WTC11 (cell line): Measurements from ENCODE around the gene BANK1.

Experiments used
- ATF3 ChIP-seq: sonication (generic); formaldehyde crosslinking; conservative IDR thresholded peaks from 2 replicates; pipeline ENCODE4 v1.8.1; 2022; ENCODE audit warnings: mild to moderate bottlenecking, missing genetic modification reagents
- FOXP1 ChIP-seq: sonication (generic); formaldehyde crosslinking; IDR thresholded peaks from 2 replicates; pipeline ENCODE4 v1.8.0; 2022; ENCODE audit warnings: missing genetic modification reagents, mild to moderate bottlenecking, moderate library complexity, borderline replicate concordance
- MYBL2 ChIP-seq: sonication (generic); formaldehyde crosslinking; IDR thresholded peaks from 2 replicates; pipeline ENCODE4 v1.8.1; 2023; ENCODE audit warnings: mild to moderate bottlenecking, moderate library complexity, missing genetic modification reagents
- NFYB ChIP-seq: sonication (generic); formaldehyde crosslinking; conservative IDR thresholded peaks from 2 replicates; pipeline ENCODE4 v1.8.0; 2022; ENCODE audit warnings: low read depth, missing genetic modification reagents
- SP1 ChIP-seq: sonication (generic); formaldehyde crosslinking; conservative IDR thresholded peaks from 2 replicates; pipeline ENCODE4 v1.8.1; 2022; ENCODE audit warnings: missing genetic modification reagents
- ZNF138 ChIP-seq: sonication (generic); formaldehyde crosslinking; conservative IDR thresholded peaks from 2 replicates; pipeline ENCODE4 v1.8.1; 2022; ENCODE audit warnings: mild to moderate bottlenecking, moderate library complexity, missing genetic modification reagents
- ZNF263 ChIP-seq: sonication (generic); formaldehyde crosslinking; IDR thresholded peaks from 2 replicates; pipeline ENCODE4 v1.8.1; 2022; ENCODE audit warnings: low read depth, mild to moderate bottlenecking, moderate library complexity, missing genetic modification reagents
- TF ChIP-seq, protein P1 (sequence below): fragments of 200-600 bp; IDR thresholded peaks from 2 replicates; pipeline ENCODE4 v1.8.0; 2022; ENCODE audit warnings: antibody characterized with exemption
- TF ChIP-seq, protein P2 (sequence below): sonication (generic); formaldehyde crosslinking; IDR thresholded peaks from 2 replicates; pipeline ENCODE4 v1.8.0; 2022; ENCODE audit warnings: mild to moderate bottlenecking, missing genetic modification reagents

DNA sequence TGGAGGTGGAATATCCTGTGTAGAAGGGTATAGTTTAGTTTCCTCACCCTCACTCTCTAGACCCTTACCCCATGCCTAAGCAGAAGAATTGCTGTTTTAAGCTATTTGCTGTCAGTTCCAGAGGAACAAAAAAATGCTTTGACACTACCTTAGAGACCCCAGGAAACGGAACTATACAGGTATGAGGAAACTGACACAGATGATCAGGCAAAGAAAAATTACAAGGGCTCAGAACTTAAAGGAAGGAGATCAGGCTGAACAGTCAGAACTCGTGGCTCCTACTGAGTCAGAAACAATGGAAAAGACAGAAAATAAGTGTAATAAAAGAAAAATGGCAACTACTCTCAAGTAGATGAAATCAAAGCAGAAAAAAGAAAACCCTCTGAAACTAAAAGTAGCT is 65.6 kb downstream of the BANK1 start:
- TF ChIP-seq, protein P1, sequence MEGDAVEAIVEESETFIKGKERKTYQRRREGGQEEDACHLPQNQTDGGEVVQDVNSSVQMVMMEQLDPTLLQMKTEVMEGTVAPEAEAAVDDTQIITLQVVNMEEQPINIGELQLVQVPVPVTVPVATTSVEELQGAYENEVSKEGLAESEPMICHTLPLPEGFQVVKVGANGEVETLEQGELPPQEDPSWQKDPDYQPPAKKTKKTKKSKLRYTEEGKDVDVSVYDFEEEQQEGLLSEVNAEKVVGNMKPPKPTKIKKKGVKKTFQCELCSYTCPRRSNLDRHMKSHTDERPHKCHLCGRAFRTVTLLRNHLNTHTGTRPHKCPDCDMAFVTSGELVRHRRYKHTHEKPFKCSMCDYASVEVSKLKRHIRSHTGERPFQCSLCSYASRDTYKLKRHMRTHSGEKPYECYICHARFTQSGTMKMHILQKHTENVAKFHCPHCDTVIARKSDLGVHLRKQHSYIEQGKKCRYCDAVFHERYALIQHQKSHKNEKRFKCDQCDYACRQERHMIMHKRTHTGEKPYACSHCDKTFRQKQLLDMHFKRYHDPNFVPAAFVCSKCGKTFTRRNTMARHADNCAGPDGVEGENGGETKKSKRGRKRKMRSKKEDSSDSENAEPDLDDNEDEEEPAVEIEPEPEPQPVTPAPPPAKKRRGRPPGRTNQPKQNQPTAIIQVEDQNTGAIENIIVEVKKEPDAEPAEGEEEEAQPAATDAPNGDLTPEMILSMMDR = no peak
- no peak for TF ChIP-seq FOXP1 (CRISPR knock-in tag)
- TF ChIP-seq ZNF138 (CRISPR knock-in tag) = no peak
- TF ChIP-seq, protein P2, sequence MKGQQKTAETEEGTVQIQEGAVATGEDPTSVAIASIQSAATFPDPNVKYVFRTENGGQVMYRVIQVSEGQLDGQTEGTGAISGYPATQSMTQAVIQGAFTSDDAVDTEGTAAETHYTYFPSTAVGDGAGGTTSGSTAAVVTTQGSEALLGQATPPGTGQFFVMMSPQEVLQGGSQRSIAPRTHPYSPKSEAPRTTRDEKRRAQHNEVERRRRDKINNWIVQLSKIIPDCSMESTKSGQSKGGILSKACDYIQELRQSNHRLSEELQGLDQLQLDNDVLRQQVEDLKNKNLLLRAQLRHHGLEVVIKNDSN (CRISPR knock-in tag) = no peak
- no peak for TF ChIP-seq SP1 (CRISPR knock-in tag)
- TF ChIP-seq MYBL2 (CRISPR knock-in tag) = no peak
- no peak for TF ChIP-seq NFYB (CRISPR knock-in tag)
- TF ChIP-seq ZNF263 (CRISPR knock-in tag) = no peak
- no peak for TF ChIP-seq ATF3 (CRISPR knock-in tag)
